CD14-positive monocyte (primary cell): ENCODE results near the gene SPTAN1. TPM values are rescaled to one million over a fixed set of nuclear protein-coding genes. Genes with fewer than 3 reads are reported as not detected.

Experiments used
- DNase-seq, 3 donors: peaks; one replicate each; pipeline ENCODE4 v3.0.0-alpha.2; 2011 to 2022
- H2AFZ ChIP-seq: 2 replicates; pipeline ENCODE4 v1.6.0; 2012; ENCODE audit warnings: mild to moderate bottlenecking, low read depth, low read length, inconsistent platforms; ENCODE audit not compliant: insufficient read depth, poor library complexity, severe bottlenecking
- H3K27ac ChIP-seq, 2 donors: 1 replicate in 1 of 2; 2 replicates in 1 of 2; pipeline ENCODE4 v1.5.1; 2012 to 2013; ENCODE audit warnings: low read length in 2 of 2, control low read depth in 1 of 2, inconsistent platforms in 1 of 2, low read depth in 1 of 2, mild to moderate bottlenecking in 1 of 2
- H3K27me3 ChIP-seq, 2 donors: one replicate each; pipeline versions ENCODE4 v1.6.0 to v1.6.1; 2011 to 2013; ENCODE audit warnings: low read length in 2 of 2; ENCODE audit not compliant: control insufficient read depth in 2 of 2, insufficient read depth in 2 of 2
- H3K36me3 ChIP-seq, 2 donors: replicated peaks in 1 of 2; 1 replicate in 1 of 2; 2 replicates in 1 of 2; pipeline versions ENCODE4 v1.5.1 to v1.6.1; 2012 to 2013; ENCODE audit warnings: low read length in 2 of 2, control low read depth in 1 of 2, inconsistent platforms in 1 of 2, mild to moderate bottlenecking in 1 of 2; ENCODE audit not compliant: insufficient read depth in 2 of 2, control insufficient read depth in 1 of 2
- H3K4me1 ChIP-seq, 2 donors: 1 replicate in 1 of 2; 2 replicates in 1 of 2; pipeline versions ENCODE4 v1.5.1 to v1.6.1; 2012 to 2013; ENCODE audit warnings: low read length in 2 of 2, control low read depth in 1 of 2, inconsistent platforms in 1 of 2, mild to moderate bottlenecking in 1 of 2, moderate library complexity in 1 of 2; ENCODE audit not compliant: insufficient read depth in 2 of 2, control insufficient read depth in 1 of 2
- H3K4me2 ChIP-seq: replicated peaks from 2 replicates; pipeline ENCODE3; 2012; ENCODE audit warnings: low read length, moderate library complexity, mild to moderate bottlenecking; ENCODE audit not compliant: poor library complexity, severe bottlenecking; ENCODE audit errors: extremely low read depth
- H3K4me3 ChIP-seq, 3 experiments: fragments of 200-600 bp in 1 of 3; sonication (generic) in 1 of 3; replicated peaks in 1 of 3; 1 replicate in 2 of 3; 2 replicates in 1 of 3; pipeline ENCODE4 v1.5.1; 2011 to 2013; ENCODE audit warnings: low read length in 3 of 3, mild to moderate bottlenecking in 3 of 3, control low read depth in 2 of 3, low read depth in 2 of 3, inconsistent platforms in 1 of 3, moderate library complexity in 1 of 3
- H3K79me2 ChIP-seq: 2 replicates; pipeline ENCODE4 v1.6.0; 2012; ENCODE audit warnings: mild to moderate bottlenecking, control low read depth, inconsistent platforms, low read length, moderate library complexity; ENCODE audit not compliant: insufficient read depth
- H3K9ac ChIP-seq: 2 replicates; pipeline ENCODE4 v1.6.0; 2017; ENCODE audit warnings: low read length, mild to moderate bottlenecking; ENCODE audit not compliant: insufficient read depth, poor library complexity, severe bottlenecking
- H3K9me3 ChIP-seq, 2 donors: replicated peaks in 1 of 2; 1 replicate in 1 of 2; 2 replicates in 1 of 2; pipeline versions ENCODE4 v1.5.1 to v1.6.1; 2012 to 2013; ENCODE audit warnings: low read length in 2 of 2, control low read depth in 1 of 2; ENCODE audit not compliant: control insufficient read depth in 1 of 2, insufficient read depth in 1 of 2
- H4K20me1 ChIP-seq: 2 replicates; pipeline ENCODE4 v1.6.0; 2012; ENCODE audit warnings: mild to moderate bottlenecking, low read length, control low read depth, moderate library complexity; ENCODE audit not compliant: insufficient read depth
- H3K27ac Mint-ChIP-seq, 7 donors: one replicate each; pipeline ENCODE4 v1.8.0; 2020; ENCODE audit warnings: mild to moderate bottlenecking in 7 of 7, mixed read lengths in 7 of 7, moderate library complexity in 6 of 7, inconsistent platforms in 2 of 7
- H3K27me3 Mint-ChIP-seq, 3 donors: one replicate each; pipeline ENCODE4 v1.8.0; 2021 to 2022; ENCODE audit warnings: low read depth in 3 of 3, mild to moderate bottlenecking in 3 of 3, mixed read lengths in 3 of 3, moderate library complexity in 3 of 3, inconsistent platforms in 1 of 3
- H3K36me3 Mint-ChIP-seq, 2 donors: one replicate each; pipeline ENCODE4 v1.8.0; 2020; ENCODE audit warnings: mixed read lengths in 2 of 2, inconsistent platforms in 1 of 2, mild to moderate bottlenecking in 1 of 2
- H3K4me1 Mint-ChIP-seq: one replicate; pipeline ENCODE4 v1.8.0; 2020; ENCODE audit warnings: mild to moderate bottlenecking, mixed read lengths
- H3K4me3 Mint-ChIP-seq, 2 donors: one replicate each; pipeline ENCODE4 v1.8.0; 2020; ENCODE audit warnings: mild to moderate bottlenecking in 2 of 2, mixed read lengths in 2 of 2, moderate library complexity in 1 of 2
- H3K9me3 Mint-ChIP-seq, 7 donors: one replicate each; pipeline ENCODE4 v1.8.0; 2020 to 2022; ENCODE audit warnings: mixed read lengths in 7 of 7, mild to moderate bottlenecking in 6 of 7, moderate library complexity in 6 of 7, inconsistent platforms in 2 of 7
- CTCF ChIP-seq: fragments of 200-600 bp; IDR thresholded peaks from one replicate; pipeline ENCODE4 v1.8.0; 2022; ENCODE audit warnings: antibody characterized with exemption, mild to moderate bottlenecking
- WGBS: methylation state at CpG from one replicate; pipeline ENCODE4 v1.1.5; 2013; ENCODE audit warnings: missing lambda C conversion rate; ENCODE audit not compliant: insufficient coverage; 5-methylcytosine and 5-hydroxymethylcytosine counted together
- intact Hi-C, 2 donors: fragments of 100-400 bp; cut with micrococcal nuclease; formaldehyde crosslinking; loops; one replicate each; pipeline versions ENCODE4 v1.15.0 to v1.15.1; 2023
- polyA plus RNA-seq, 3 donors: library from polyadenylated mRNA; depleted of rRNA in 1 of 3; unstranded in 2 of 3; stranded (reverse) in 1 of 3; fragments of 300-500 nt in 2 of 3; fragments of >200 nt in 1 of 3; fragmentation: Illumina TruSeq in 2 of 3; gene quantifications; 1 replicate in 2 of 3; 2 replicates in 1 of 3; pipeline ENCODE4 v1.2.3, GENCODE V29; 2012 to 2021

SPTAN1 gene
- polyA plus RNA-seq, 3 donors: 6.2 to 40.8 (median 8.5) TPM

GRCh38 chr9:128631636-128632035 lies 79.2 kb downstream of the SPTAN1 start:
- Histone ChIP-seq H3K9me3 (no peaks in the 10 kb centered on the region), H3K4me2 (no peak overlapping the region), H3K36me3 (peaks cover 51 to 75% of the 10 kb centered on the region in 2 donors), H4K20me1 (no peaks in the 10 kb centered on the region), H3K4me3 (no peak overlapping the region), H3K27ac (no peak overlapping the region), H2AFZ (no peak overlapping the region), H3K79me2 (no peaks in the 10 kb centered on the region), H3K4me1 (no peaks in the 10 kb centered on the region), H3K27me3 (no peaks in the 10 kb centered on the region), H3K9ac (no peak overlapping the region)
- Mint-ChIP-seq H3K4me1 (no peaks in the 10 kb centered on the region), H3K9me3 (no peaks in the 10 kb centered on the region), H3K27ac (no peak overlapping the region), H3K27me3 (no peaks in the 10 kb centered on the region), H3K36me3 (peaks cover 54 to 70% of the 10 kb centered on the region in 2 donors), H3K4me3 (no peak overlapping the region)
- TF ChIP-seq CTCF: no peak
- intact Hi-C loops: no loop called here
- WGBS: 94% methylated on average over 3 of the region's 9 CpGs
- no peak for DNase-seq

GRCh38 chr9:128632066-128632465 lies 79.7 kb downstream of the SPTAN1 start:
- H3K9me3 Mint-ChIP-seq: no peaks in the 10 kb centered on the region
- H3K4me1 ChIP-seq: no peaks in the 10 kb centered on the region
- intact Hi-C loops: no loop called here
- H3K9me3 ChIP-seq: no peaks in the 10 kb centered on the region
- no peaks in the 10 kb centered on the region for H3K27me3 ChIP-seq
- no peaks in the 10 kb centered on the region for H4K20me1 ChIP-seq
- no peaks in the 10 kb centered on the region for H3K4me1 Mint-ChIP-seq
- H2AFZ ChIP-seq: no peak overlapping the region
- no peaks in the 10 kb centered on the region for H3K79me2 ChIP-seq
- no peak overlapping the region for H3K27ac Mint-ChIP-seq
- no peak overlapping the region for H3K4me3 ChIP-seq
- H3K36me3 Mint-ChIP-seq: peaks cover 49 to 67% of the 10 kb centered on the region in 2 donors
- no peak overlapping the region for H3K9ac ChIP-seq
- WGBS: 97% methylated on average over 10 of the region's 10 CpGs
- peaks cover 46 to 70% of the 10 kb centered on the region in 2 donors for H3K36me3 ChIP-seq
- no peak overlapping the region for H3K27ac ChIP-seq
- no peak overlapping the region for H3K4me3 Mint-ChIP-seq
- no peak overlapping the region for H3K4me2 ChIP-seq
- no peaks in the 10 kb centered on the region for H3K27me3 Mint-ChIP-seq
- TF ChIP-seq CTCF: no peak
- no peak for DNase-seq
